HepG2 (cell line): ENCODE data around the gene CRISPLD2. TPM values are rescaled to one million over a fixed set of nuclear protein-coding genes. Genes with fewer than 3 reads are reported as not detected.

Source experiments
- CEBPB ChIP-seq: IDR thresholded peaks from 2 replicates; pipeline ENCODE4 v1.6.1; 2011; ENCODE audit warnings: low read depth, low read length, improper control_type of control experiment, borderline replicate concordance
- ESRRA ChIP-seq: sonication (generic); formaldehyde crosslinking; IDR thresholded peaks from 2 replicates; pipeline ENCODE4 v1.5.1; 2020; ENCODE audit warnings: mild to moderate bottlenecking, low read depth, missing genetic modification reagents
- ETV5 ChIP-seq: IDR thresholded peaks from 2 replicates; pipeline ENCODE4 v1.6.1; 2018; ENCODE audit warnings: missing biosample characterization, missing genetic modification reagents, inconsistent platforms, borderline replicate concordance
- GATA4 ChIP-seq: sonication (generic); IDR thresholded peaks from 2 replicates; pipeline ENCODE4 v1.6.1; 2016; ENCODE audit warnings: antibody characterized with exemption, low read depth, borderline replicate concordance
- HES4 ChIP-seq: sonication (generic); formaldehyde crosslinking; IDR thresholded peaks from 2 replicates; pipeline ENCODE4 v1.9.0; 2021; ENCODE audit warnings: mild to moderate bottlenecking, missing genetic modification reagents, borderline replicate concordance
- IKZF1 ChIP-seq: fragments of 450-650 bp; IDR thresholded peaks from 2 replicates; pipeline ENCODE4 v1.7.1; 2016
- NCOR1 ChIP-seq: fragments of 200-600 bp; sonication (generic); IDR thresholded peaks from 2 replicates; pipeline ENCODE4 v1.7.0; 2017; ENCODE audit warnings: antibody characterized with exemption, low read length, borderline replicate concordance
- PCBP2 ChIP-seq: fragments of 200-400 bp; formaldehyde crosslinking; optimal IDR thresholded peaks from 2 replicates; pipeline ENCODE3; 2018; ENCODE audit warnings: low read length, low read depth; ENCODE audit not compliant: poor library complexity, severe bottlenecking
- RXRA ChIP-seq: sonication (generic); formaldehyde crosslinking; IDR thresholded peaks from 2 replicates; pipeline ENCODE4 v1.5.1; 2020; ENCODE audit warnings: missing genetic modification reagents
- SMAD9 ChIP-seq: sonication (generic); formaldehyde crosslinking; IDR thresholded peaks from 2 replicates; pipeline ENCODE4 v1.5.1; 2020; ENCODE audit warnings: mild to moderate bottlenecking, missing genetic modification reagents
- SOX6 ChIP-seq, 2 experiments: fragments of 450-650 bp in 1 of 2; sonication (generic) in 1 of 2; formaldehyde crosslinking in 1 of 2; IDR thresholded peaks; 2 replicates each; pipeline versions ENCODE4 v1.4.0 to v1.6.1; 2017 to 2020; ENCODE audit warnings: antibody characterized with exemption in 1 of 2, mild to moderate bottlenecking in 1 of 2, missing genetic modification reagents in 1 of 2
- YEATS4 ChIP-seq: sonication (generic); formaldehyde crosslinking; IDR thresholded peaks from 2 replicates; pipeline ENCODE4 v1.4.0; 2020; ENCODE audit warnings: missing genetic modification reagents, borderline replicate concordance
- ZNF24 ChIP-seq: fragments of 450-650 bp; IDR thresholded peaks from 2 replicates; pipeline ENCODE4 v1.6.1; 2017; ENCODE audit warnings: antibody characterized with exemption, mild to moderate bottlenecking
- ZNF563 ChIP-seq: sonication (generic); formaldehyde crosslinking; IDR thresholded peaks from 2 replicates; pipeline ENCODE4 v1.8.0; 2022; ENCODE audit warnings: mild to moderate bottlenecking, moderate library complexity, missing genetic modification reagents
- ZNF766 ChIP-seq: sonication (generic); formaldehyde crosslinking; IDR thresholded peaks from 2 replicates; pipeline ENCODE4 v1.5.0; 2020; ENCODE audit warnings: missing genetic modification reagents, borderline replicate concordance
- ZNF772 ChIP-seq: sonication (generic); formaldehyde crosslinking; IDR thresholded peaks from 2 replicates; pipeline ENCODE4 v1.5.0; 2020; ENCODE audit warnings: mild to moderate bottlenecking, missing genetic modification reagents
- polyA plus RNA-seq, 8 experiments: library from polyadenylated mRNA; depleted of rRNA in 3 of 8; stranded (reverse) in 7 of 8; unstranded in 1 of 8; fragments of >200 nt; fragmentation: Illumina TruSeq in 4 of 8; extraction: Trizol in 4 of 8; gene quantifications; 2 replicates each; pipeline versions ENCODE4 v1.2.1 to v1.2.3, GENCODE V29; 2011 to 2016; ENCODE audit warnings: low read depth in 4 of 8, missing spikeins in 1 of 8, mixed read lengths in 1 of 8; ENCODE audit not compliant: insufficient read depth in 1 of 8
- total RNA-seq, 5 experiments: library from RNA; depleted of rRNA; stranded (reverse); fragments of >200 nt; fragmentation: Illumina TruSeq; extraction: Trizol; gene quantifications; 2 replicates each; pipeline ENCODE4 v1.2.3, GENCODE V29; 2016; ENCODE audit warnings: low read depth in 1 of 5
- TF ChIP-seq, protein P1 (sequence below): sonication (generic); formaldehyde crosslinking; IDR thresholded peaks from 2 replicates; pipeline ENCODE4; 2020; ENCODE audit warnings: missing genetic modification reagents, mild to moderate bottlenecking, borderline replicate concordance
- TF ChIP-seq, protein P2 (sequence below): sonication (generic); formaldehyde crosslinking; conservative IDR thresholded peaks from 2 replicates; pipeline ENCODE4 v1.4.0; 2020; ENCODE audit warnings: missing genetic modification reagents
- TF ChIP-seq, protein P3 (sequence below): sonication (generic); formaldehyde crosslinking; IDR thresholded peaks from 2 replicates; pipeline ENCODE4 v1.5.1; 2020; ENCODE audit warnings: mild to moderate bottlenecking, missing genetic modification reagents, moderate library complexity

The CRISPLD2 gene
- total and polyA plus RNA-seq, 2 of the 13 experiments (the other 11 are each of a cell fraction or from before 2014, with no cell fraction given), result 0.04 to 0.31 TPM

DNA sequence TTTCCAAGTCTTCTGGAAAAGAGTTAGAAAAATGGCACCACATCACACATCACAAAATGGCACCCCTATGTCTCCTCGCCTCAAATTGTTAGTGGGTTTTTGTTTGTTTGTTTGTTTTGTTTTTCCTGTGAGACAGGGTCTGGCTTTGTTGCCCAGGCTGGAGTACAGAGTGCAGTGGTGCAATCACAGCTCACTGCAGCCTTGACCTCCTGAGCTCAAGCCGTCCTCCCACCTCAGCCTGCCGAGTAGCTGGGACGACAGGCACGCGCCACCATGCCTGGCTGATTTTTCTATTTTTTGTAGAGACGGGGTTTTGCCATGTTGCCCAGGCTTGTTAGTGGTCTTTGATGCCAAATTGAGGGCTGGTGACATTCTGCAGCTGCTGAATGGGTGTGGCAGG is 3.8 kb upstream of the CRISPLD2 start (continued):
- TF ChIP-seq, protein P1, sequence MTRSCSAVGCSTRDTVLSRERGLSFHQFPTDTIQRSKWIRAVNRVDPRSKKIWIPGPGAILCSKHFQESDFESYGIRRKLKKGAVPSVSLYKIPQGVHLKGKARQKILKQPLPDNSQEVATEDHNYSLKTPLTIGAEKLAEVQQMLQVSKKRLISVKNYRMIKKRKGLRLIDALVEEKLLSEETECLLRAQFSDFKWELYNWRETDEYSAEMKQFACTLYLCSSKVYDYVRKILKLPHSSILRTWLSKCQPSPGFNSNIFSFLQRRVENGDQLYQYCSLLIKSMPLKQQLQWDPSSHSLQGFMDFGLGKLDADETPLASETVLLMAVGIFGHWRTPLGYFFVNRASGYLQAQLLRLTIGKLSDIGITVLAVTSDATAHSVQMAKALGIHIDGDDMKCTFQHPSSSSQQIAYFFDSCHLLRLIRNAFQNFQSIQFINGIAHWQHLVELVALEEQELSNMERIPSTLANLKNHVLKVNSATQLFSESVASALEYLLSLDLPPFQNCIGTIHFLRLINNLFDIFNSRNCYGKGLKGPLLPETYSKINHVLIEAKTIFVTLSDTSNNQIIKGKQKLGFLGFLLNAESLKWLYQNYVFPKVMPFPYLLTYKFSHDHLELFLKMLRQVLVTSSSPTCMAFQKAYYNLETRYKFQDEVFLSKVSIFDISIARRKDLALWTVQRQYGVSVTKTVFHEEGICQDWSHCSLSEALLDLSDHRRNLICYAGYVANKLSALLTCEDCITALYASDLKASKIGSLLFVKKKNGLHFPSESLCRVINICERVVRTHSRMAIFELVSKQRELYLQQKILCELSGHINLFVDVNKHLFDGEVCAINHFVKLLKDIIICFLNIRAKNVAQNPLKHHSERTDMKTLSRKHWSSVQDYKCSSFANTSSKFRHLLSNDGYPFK, result no peak
- no peak for TF ChIP-seq HES4 (CRISPR knock-in tag)
- TF ChIP-seq SOX6 (IDR thresholded peaks at IDR 0.05), result no peak
- TF ChIP-seq SOX6 (CRISPR knock-in tag; IDR thresholded peaks at IDR 0.05), result peak; percentile 58
- TF ChIP-seq ZNF24, result no peak
- TF ChIP-seq, protein P2, sequence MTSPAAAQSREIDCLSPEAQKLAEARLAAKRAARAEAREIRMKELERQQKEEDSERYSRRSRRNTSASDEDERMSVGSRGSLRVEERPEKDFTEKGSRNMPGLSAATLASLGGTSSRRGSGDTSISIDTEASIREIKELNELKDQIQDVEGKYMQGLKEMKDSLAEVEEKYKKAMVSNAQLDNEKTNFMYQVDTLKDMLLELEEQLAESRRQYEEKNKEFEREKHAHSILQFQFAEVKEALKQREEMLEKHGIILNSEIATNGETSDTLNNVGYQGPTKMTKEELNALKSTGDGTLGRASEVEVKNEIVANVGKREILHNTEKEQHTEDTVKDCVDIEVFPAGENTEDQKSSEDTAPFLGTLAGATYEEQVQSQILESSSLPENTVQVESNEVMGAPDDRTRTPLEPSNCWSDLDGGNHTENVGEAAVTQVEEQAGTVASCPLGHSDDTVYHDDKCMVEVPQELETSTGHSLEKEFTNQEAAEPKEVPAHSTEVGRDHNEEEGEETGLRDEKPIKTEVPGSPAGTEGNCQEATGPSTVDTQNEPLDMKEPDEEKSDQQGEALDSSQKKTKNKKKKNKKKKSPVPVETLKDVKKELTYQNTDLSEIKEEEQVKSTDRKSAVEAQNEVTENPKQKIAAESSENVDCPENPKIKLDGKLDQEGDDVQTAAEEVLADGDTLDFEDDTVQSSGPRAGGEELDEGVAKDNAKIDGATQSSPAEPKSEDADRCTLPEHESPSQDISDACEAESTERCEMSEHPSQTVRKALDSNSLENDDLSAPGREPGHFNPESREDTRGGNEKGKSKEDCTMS (CRISPR knock-in tag), result no peak
- no peak for TF ChIP-seq ZNF772 (CRISPR knock-in tag)
- peak; percentile 53; the same call in 1 of the 2 replicates for TF ChIP-seq ZNF563 (CRISPR knock-in tag)
- peak; percentile 82 for TF ChIP-seq CEBPB
- TF ChIP-seq RXRA, result no peak; the same call in 1 of the 2 replicates
- no peak for TF ChIP-seq IKZF1
- no peak for TF ChIP-seq PCBP2
- TF ChIP-seq YEATS4, result no peak
- no peak for TF ChIP-seq ETV5 (CRISPR knock-in tag)
- TF ChIP-seq, protein P3, sequence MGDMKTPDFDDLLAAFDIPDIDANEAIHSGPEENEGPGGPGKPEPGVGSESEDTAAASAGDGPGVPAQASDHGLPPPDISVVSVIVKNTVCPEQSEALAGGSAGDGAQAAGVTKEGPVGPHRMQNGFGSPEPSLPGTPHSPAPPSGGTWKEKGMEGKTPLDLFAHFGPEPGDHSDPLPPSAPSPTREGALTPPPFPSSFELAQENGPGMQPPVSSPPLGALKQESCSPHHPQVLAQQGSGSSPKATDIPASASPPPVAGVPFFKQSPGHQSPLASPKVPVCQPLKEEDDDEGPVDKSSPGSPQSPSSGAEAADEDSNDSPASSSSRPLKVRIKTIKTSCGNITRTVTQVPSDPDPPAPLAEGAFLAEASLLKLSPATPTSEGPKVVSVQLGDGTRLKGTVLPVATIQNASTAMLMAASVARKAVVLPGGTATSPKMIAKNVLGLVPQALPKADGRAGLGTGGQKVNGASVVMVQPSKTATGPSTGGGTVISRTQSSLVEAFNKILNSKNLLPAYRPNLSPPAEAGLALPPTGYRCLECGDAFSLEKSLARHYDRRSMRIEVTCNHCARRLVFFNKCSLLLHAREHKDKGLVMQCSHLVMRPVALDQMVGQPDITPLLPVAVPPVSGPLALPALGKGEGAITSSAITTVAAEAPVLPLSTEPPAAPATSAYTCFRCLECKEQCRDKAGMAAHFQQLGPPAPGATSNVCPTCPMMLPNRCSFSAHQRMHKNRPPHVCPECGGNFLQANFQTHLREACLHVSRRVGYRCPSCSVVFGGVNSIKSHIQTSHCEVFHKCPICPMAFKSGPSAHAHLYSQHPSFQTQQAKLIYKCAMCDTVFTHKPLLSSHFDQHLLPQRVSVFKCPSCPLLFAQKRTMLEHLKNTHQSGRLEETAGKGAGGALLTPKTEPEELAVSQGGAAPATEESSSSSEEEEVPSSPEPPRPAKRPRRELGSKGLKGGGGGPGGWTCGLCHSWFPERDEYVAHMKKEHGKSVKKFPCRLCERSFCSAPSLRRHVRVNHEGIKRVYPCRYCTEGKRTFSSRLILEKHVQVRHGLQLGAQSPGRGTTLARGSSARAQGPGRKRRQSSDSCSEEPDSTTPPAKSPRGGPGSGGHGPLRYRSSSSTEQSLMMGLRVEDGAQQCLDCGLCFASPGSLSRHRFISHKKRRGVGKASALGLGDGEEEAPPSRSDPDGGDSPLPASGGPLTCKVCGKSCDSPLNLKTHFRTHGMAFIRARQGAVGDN (CRISPR knock-in tag), result peak; percentile 46
- no peak for TF ChIP-seq ZNF766 (CRISPR knock-in tag)
- no peak for TF ChIP-seq SMAD9 (CRISPR knock-in tag)
- peak; percentile 27; the same call in 1 of the 2 replicates for TF ChIP-seq NCOR1
- TF ChIP-seq ESRRA (CRISPR knock-in tag), result no peak
- no peak for TF ChIP-seq GATA4
